Heart left ventricle (tissue), 13 donors: ENCODE data around the gene MICB.

Source experiments
- CTCF ChIP-seq, 12 donors: fragments of 200-600 bp; sonication (generic) in 4 of 12; IDR thresholded peaks; one replicate each; pipeline versions ENCODE4 v1.5.0 to v1.8.0; 2018 to 2022; ENCODE audit warnings: antibody characterized with exemption in 12 of 12, mild to moderate bottlenecking in 5 of 12
- POLR2A ChIP-seq, 2 donors: fragments of 450-650 bp; IDR thresholded peaks; one replicate each; pipeline ENCODE4 v1.6.1; 2017; ENCODE audit warnings: antibody characterized with exemption in 2 of 2, mild to moderate bottlenecking in 2 of 2, moderate library complexity in 2 of 2
- donor health status: ischemic (EF 13 %, LVEDD 7.1; RV severe dilation, severe dysfunction).
- donor health status: DM: no; HTN: yes; CAD: no.
- donor health status: DM: no; HTN: no; CAD: no.
- donor health status: ischemic (EF 25% LVEDD 6.9; RV normal size, moderate dysfunction).
- donor health status: ischemic (EF 25% LVEDD 5.7; RV mildly dilated, moderate dysfunction).
- donor health status: ischemic (EF 35%, LVEDD 5.7; RV mildly dilated, moderate dysfunction).
- donor health status: nonischemic (EF 11% LVEDD 7.7; RV severe dilation, severe dysfunction).
- donor health status: DM: yes; HTN: yes; CAD: no.
- donor health status: PGD.
- donor health status: ischemic (EF 29% LVEDD 5.4; RV normal size, mild dysfunction).
- donor health status: nonischemic (EF 23%, LVEDD 6.1; RV moderate dilation, normal function).

DNA sequence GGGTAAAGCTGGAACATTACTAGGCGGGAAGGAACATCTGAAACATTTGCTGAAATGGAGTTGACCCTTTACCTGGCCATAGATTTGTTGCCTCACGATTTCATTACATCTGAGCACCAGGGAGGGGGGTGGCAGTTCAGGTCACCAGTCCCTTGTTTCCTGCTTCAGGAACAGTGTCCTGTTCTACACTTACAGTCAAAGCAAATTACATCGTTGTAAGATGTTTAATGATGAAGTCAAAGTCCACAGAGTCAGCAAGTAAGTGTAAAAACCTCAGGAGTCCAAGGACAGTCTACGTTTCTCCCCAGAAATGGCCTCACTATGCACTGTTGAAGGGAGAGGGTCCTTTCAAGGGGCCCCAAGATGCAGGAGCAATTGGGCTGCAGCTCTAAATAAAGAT is 8.9 kb upstream of the MICB start:
- TF ChIP-seq CTCF (IDR thresholded peaks at IDR 0.05) = no peak
- no peak for TF ChIP-seq POLR2A (IDR thresholded peaks at IDR 0.05)
